Measurements from ENCODE around the gene PBLD. TPM values are rescaled to one million over a fixed set of nuclear protein-coding genes. Genes with fewer than 3 reads are reported as not detected.

PBLD gene
- total RNA-seq, 4 donors from 2014 or later = 1.1 to 2.7 (median 2.3) TPM

DNA sequence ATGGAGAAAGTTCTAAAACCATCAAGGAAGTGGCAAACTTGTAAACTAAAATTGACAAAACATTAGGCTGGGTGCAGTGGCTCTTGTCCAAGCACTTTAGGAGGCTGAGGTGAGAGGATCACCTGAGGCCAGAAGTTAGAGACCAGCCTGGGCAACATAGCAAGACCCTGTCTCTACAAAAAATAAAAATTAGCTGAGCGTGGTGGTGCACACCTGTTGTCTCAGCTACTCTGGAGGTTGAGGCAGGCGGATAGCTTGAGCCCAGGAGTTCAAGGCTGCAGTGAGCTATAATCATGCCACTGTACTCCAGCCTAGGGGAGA, 30.3 kb downstream of the PBLD start:
- H3K27ac ChIP-seq = no peak overlapping the region
- H3K4me3 ChIP-seq = no peak overlapping the region
- no peaks in the 10 kb centered on the region for H3K9me3 ChIP-seq
- WGBS, 2 donors = 58 to 62% methylated on average over 2 of the region's 2 CpGs
- H3K36me3 ChIP-seq = no peaks in the 10 kb centered on the region
- intact Hi-C loops (cut with DNase I) = loop anchor here (5.0 kb wide), 1 partner anchor 90 kb away; no protein-coding TSS in a partner anchor
- H3K4me1 ChIP-seq = no peaks in the 10 kb centered on the region
- no peaks in the 10 kb centered on the region for H3K27me3 ChIP-seq
- DNase-seq = no peak
- TF ChIP-seq POLR2A (IDR thresholded peaks at IDR 0.05) = no peak
- TF ChIP-seq, protein P1, sequence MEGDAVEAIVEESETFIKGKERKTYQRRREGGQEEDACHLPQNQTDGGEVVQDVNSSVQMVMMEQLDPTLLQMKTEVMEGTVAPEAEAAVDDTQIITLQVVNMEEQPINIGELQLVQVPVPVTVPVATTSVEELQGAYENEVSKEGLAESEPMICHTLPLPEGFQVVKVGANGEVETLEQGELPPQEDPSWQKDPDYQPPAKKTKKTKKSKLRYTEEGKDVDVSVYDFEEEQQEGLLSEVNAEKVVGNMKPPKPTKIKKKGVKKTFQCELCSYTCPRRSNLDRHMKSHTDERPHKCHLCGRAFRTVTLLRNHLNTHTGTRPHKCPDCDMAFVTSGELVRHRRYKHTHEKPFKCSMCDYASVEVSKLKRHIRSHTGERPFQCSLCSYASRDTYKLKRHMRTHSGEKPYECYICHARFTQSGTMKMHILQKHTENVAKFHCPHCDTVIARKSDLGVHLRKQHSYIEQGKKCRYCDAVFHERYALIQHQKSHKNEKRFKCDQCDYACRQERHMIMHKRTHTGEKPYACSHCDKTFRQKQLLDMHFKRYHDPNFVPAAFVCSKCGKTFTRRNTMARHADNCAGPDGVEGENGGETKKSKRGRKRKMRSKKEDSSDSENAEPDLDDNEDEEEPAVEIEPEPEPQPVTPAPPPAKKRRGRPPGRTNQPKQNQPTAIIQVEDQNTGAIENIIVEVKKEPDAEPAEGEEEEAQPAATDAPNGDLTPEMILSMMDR (IDR thresholded peaks at IDR 0.05) = no peak

DNA sequence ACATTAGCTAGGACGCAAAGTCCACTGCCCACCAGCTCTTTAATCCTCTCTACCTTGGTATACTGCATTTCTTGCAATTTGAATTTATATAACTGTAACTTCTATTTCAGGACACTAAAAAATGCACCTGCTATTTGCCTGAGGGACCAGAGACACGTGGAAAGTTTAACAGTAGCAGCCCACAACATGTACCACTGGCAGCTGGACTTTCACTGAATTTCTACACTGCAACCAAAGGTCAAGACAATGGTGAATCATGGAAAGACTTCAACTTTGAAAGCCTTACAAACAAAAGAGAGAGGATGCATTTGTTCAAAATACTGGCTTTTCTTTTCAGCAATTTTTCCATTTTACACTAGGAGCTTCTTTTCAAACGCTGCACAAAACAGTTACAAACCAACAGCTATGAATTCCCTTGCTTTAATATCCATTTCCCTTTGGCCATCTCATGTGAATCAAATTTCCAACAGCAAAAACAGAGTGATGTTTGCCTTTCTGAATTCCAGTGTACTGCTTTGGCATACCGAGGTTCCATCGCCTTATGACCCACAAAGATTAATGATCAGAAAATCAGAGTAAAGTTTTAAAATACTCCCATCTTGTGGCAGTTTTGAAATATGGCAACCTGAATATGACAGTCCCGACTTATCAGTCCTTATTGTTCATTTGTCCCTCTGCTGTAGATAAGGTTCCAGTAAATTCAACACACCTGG, 30.8 kb downstream of the PBLD start:
- no peaks in the 10 kb centered on the region for H3K36me3 ChIP-seq
- DNase-seq = no peak
- 42 to 43% methylated on average over 6 of the region's 6 CpGs for WGBS, 2 donors
- H3K4me3 ChIP-seq = no peak overlapping the region
- no peaks in the 10 kb centered on the region for H3K9me3 ChIP-seq
- no peak overlapping the region for H3K27ac ChIP-seq
- no peaks in the 10 kb centered on the region for H3K27me3 ChIP-seq
- intact Hi-C loops (cut with DNase I) = loop anchor here (5.0 kb wide), 1 partner anchor 90 kb away; no protein-coding TSS in a partner anchor
- H3K4me1 ChIP-seq = no peaks in the 10 kb centered on the region
- no peak for TF ChIP-seq POLR2A (IDR thresholded peaks at IDR 0.05)
- TF ChIP-seq, protein P1 (IDR thresholded peaks at IDR 0.05) = peak; percentile 28 to 66 (median 46)

DNA sequence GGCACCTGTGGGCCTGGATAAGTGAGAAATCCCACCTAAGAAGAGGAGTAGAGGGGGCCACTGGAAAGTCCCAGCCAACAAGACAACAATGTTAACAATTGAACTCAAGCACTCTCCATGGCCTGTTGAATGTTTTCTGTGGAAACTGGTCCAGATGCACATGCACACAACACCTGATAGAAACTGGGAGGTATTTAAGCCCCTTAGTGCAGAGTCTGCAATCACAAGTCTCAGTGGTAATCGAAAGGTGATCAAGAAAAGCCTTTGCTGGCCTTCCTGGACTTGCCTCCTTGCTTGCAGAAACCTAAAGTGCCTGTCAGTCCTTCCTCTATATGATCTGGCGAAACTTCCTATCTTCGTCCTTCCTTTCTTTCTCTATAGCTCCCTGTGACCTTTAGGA, 31.4 kb downstream of the PBLD start:
- intact Hi-C loops (cut with DNase I) = loop anchor here (5.0 kb wide), 1 partner anchor 89 kb away; no protein-coding TSS in a partner anchor
- Histone ChIP-seq H3K36me3 (no peaks in the 10 kb centered on the region), H3K27ac (no peak overlapping the region), H3K27me3 (no peaks in the 10 kb centered on the region), H3K9me3 (no peaks in the 10 kb centered on the region), H3K4me3 (no peak overlapping the region), H3K4me1 (no peaks in the 10 kb centered on the region)
- TF ChIP-seq, protein P1 (IDR thresholded peaks at IDR 0.05) = no peak
- TF ChIP-seq POLR2A (IDR thresholded peaks at IDR 0.05) = no peak
- 70 to 80% methylated on average over 3 of the region's 3 CpGs for WGBS, 2 donors
- no peak for DNase-seq

DNA sequence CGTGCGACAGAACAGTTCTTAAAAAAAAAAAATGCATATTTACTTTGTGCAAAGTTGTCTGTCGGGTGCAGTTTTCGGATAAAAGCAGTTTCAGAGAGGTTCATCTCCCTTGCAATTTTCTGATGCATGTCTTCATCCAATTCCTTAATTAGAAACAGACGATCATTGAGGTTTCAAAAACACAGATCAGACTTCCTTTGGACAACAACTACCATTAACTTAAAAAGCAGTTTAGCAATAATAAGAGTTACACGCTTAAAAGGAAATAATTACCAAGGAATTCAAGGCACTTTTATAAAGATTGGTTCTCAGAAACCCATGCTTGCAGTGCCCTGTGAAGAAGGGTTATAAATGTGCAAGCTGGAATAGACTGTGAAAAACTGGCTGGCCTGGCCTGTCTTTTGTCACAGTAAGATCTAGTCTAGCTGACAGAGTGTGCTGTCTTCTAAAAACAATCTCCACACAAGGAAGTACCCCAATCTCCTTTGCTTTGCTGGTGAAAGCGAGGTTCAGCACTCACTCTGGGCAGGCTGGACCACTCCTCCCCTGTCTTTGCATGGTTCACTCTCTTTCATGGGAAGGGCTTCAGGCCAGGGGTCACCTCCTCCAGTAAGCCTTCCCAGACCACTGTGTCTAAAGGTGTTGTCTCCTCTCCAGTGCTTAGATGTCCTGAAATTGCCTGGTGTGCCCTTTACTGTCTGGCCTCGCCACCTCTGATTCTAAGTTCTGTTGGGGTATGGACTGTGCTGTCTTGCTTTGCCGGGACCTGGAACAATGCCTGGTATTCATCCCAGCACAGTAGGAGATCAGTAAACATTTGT, 35.7 kb downstream of the PBLD start:
- WGBS, 2 donors = 71 to 77% methylated on average over 9 of the region's 9 CpGs
- H3K9me3 ChIP-seq = no peaks in the 10 kb centered on the region
- H3K27me3 ChIP-seq = no peaks in the 10 kb centered on the region
- no peak overlapping the region for H3K4me3 ChIP-seq
- H3K27ac ChIP-seq = no peak overlapping the region
- DNase-seq = no peak
- TF ChIP-seq, protein P1 (IDR thresholded peaks at IDR 0.05) = no peak
- TF ChIP-seq POLR2A (IDR thresholded peaks at IDR 0.05) = no peak
- H3K4me1 ChIP-seq = no peaks in the 10 kb centered on the region
- intact Hi-C loops (cut with DNase I) = no loop called here
- H3K36me3 ChIP-seq = no peaks in the 10 kb centered on the region

DNA sequence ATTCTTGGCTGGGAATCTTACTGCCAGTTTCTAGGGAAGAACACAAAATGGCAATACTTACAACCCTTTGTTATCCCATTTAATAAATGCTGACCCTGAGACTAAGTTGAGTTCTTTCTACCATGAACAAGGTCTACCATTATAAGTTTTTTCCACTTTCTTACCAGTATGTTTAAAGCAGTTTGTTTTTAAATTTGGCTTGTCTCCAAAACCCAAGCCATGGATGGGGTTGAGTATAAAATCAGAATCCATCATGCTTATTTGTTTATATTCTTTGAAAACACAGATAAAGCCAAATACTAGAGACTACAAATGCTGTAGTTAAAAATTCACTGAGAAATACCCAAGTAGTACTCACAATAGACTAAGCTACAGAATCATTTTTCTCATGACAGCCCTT, 42.0 kb downstream of the PBLD start:
- no peak overlapping the region for H3K4me3 ChIP-seq

More for the DNA sequence above, 42.0 kb downstream of the PBLD start:
- Histone ChIP-seq H3K27ac (no peak overlapping the region), H3K36me3 (no peaks in the 10 kb centered on the region), H3K9me3 (no peaks in the 10 kb centered on the region), H3K27me3 (no peaks in the 10 kb centered on the region), H3K4me1 (no peaks in the 10 kb centered on the region)
- DNase-seq = no peak
- TF ChIP-seq, protein P1 (IDR thresholded peaks at IDR 0.05) = no peak
- TF ChIP-seq POLR2A (IDR thresholded peaks at IDR 0.05) = no peak
- intact Hi-C loops (cut with DNase I) = no loop called here

Measured in esophagus squamous epithelium (tissue), 5 donors.